GM13976 (cell line): ENCODE results near the gene RABEP2.

Experiments
- DNase-seq: peaks from one replicate; pipeline ENCODE4 v3.0.0; 2012; ENCODE audit warnings: low spot score
- in situ Hi-C: fragments of 300-500 bp; cut with MboI; formaldehyde crosslinking; loops from one replicate; pipeline ENCODE4 v1.12.0; 2022; ENCODE audit warnings: low sequenced_read_pairs, mixed read lengths, inconsistent platforms; ENCODE audit not compliant: unreplicated experiment
- TF ChIP-seq, protein P1 (sequence below): IDR thresholded peaks from 2 replicates; pipeline ENCODE4 v1.5.1; 2012; ENCODE audit warnings: borderline replicate concordance, mild to moderate bottlenecking; ENCODE audit not compliant: insufficient read depth; ENCODE audit errors: extremely low read depth, missing control alignments, control extremely low read depth

RABEP2 gene

DNA sequence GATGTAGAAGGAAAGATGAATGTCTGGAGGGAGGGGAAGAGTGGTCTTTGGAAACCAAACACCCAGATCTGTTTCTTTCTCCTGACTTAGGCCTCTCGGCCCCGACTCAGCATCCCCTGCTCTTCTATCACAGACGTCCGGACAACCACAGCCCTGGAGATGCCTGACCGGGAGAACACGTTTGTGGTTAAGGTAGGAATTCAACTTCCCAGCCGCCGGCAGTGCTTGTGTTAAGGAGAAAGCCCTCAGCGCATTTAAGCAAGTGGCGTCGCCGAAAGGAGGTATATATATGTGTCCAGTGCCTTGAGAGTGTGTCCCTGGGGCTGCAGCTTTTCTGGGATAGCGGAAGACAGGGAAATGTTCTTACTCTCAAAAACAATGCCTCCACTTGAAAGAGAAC lies 57.8 kb downstream of the RABEP2 start:
- TF ChIP-seq, protein P1, sequence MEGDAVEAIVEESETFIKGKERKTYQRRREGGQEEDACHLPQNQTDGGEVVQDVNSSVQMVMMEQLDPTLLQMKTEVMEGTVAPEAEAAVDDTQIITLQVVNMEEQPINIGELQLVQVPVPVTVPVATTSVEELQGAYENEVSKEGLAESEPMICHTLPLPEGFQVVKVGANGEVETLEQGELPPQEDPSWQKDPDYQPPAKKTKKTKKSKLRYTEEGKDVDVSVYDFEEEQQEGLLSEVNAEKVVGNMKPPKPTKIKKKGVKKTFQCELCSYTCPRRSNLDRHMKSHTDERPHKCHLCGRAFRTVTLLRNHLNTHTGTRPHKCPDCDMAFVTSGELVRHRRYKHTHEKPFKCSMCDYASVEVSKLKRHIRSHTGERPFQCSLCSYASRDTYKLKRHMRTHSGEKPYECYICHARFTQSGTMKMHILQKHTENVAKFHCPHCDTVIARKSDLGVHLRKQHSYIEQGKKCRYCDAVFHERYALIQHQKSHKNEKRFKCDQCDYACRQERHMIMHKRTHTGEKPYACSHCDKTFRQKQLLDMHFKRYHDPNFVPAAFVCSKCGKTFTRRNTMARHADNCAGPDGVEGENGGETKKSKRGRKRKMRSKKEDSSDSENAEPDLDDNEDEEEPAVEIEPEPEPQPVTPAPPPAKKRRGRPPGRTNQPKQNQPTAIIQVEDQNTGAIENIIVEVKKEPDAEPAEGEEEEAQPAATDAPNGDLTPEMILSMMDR = no peak
- no peak for DNase-seq
- in situ Hi-C loops = no loop called here

GRCh38 chr16:28866454-28866804 lies 58.6 kb downstream of the RABEP2 start:
- TF ChIP-seq, protein P1 = no peak
- no peak for DNase-seq
- in situ Hi-C loops = no loop called here

- TF ChIP-seq, protein P1 = no peak
- no peak for DNase-seq
- in situ Hi-C loops = no loop called here
Measured at GRCh38 chr16:28865722-28866453, 59.1 kb downstream of the RABEP2 start.

DNA sequence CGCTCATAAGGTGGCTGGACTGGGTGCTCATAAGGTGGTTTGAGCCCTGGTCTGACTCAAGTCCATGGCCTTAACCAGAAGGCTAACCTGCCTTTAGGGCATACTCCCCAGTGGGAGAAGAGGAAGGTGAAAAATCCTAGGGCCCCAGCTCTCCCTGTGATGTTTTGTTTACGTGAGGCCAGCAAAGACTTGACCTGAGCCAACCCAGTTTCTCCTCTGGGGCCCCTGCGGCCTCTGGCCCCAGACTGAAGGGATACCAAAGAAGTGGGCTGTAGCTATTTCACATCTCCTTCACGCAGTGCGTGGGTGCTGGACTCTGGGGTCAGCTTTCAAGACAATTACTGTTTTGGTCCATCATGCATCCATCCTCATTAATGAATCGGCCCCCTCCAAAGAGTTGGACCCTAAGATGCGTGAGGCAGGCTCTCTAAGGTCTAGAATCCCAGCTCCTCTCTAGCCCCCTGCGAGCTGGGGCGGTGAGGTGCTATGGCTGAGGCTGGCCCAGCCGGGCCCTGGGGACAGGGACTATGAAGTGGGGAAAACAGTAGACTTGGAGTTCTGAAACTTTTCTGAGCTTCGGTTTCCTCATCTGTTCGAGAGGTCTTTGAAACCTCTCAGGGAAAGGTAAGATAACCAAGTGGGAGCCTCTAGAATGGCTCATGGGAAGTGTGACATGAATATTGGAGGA lies 59.9 kb downstream of the RABEP2 start:
- in situ Hi-C loops = no loop called here
- TF ChIP-seq, protein P1 = no peak
- DNase-seq = no peak

DNA sequence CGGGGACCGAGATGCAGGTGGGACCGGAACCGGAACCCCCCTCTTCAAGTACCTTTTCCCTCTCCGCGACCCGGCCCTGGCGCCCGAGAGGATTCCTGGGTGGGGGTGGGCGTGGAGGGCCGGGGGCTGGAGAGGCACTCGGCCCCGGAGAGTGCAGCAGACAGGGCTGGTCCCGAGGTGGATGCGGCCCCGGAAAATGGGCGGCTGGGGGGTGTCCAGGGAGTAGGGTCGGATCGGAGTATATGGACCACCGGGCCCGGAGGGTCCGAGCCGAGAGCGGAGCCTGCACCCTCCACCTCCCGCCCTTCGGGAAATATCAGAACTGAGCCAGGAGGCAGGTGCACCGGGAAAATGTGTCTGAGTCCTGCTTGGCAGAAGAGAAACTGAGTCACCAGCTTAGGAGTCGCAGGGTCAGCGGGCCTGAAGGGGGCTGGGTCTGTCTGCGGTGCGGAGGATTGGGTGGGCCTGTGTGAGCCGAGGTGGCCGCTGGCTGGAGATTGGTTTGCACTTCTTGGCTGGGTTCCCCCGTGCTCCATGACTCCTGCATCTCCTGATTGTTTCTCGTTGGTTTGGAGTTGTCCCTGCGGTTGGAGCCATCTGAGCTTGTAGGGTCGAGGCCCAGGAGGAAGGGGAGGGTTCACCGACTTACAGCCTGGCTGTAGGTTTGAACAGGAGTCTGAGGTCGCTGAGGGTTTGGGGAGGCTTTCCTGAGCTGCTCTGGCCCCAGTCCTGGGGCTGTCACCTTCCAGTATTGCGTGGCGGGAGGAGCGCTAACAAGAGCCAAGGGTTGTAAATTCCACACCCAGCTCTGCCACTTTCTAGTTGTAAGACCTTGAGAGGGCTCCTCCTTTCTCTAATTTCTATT lies 60.9 kb downstream of the RABEP2 start:
- in situ Hi-C loops = no loop called here
- TF ChIP-seq, protein P1 = no peak
- DNase-seq = peak; percentile 40

GRCh38 chr16:28859326-28859725 lies 65.7 kb downstream of the RABEP2 start:
- TF ChIP-seq, protein P1 = no peak
- in situ Hi-C loops = no loop called here
- no peak for DNase-seq
